Right lung (tissue), 10 donors: Measurements from ENCODE around the gene UGT2A1. TPM values are rescaled to one million over a fixed set of nuclear protein-coding genes. Genes with fewer than 3 reads are reported as not detected.
"Not testable (repeated sequence)": the region's sequence is repeated elsewhere in the genome, so short reads cannot be mapped to it uniquely, and the experiment has no call there.

ENCODE experiments used
- DNase-seq, 2 donors: peaks; one replicate each; pipeline ENCODE4 v3.0.0-alpha.2; 2013
- long read RNA-seq, 8 donors: transcript quantifications; one replicate each; lab custom pipeline, GENCODE V29; 2026
- polyA plus RNA-seq, 5 donors: library from polyadenylated mRNA; unstranded; fragments of 120-200 nt; gene quantifications; one replicate each; pipeline versions ENCODE4 v1.2.1 to v1.2.3, GENCODE V29; 2013; ENCODE audit warnings: inconsistent platforms in 1 of 5, low replicate concordance in 1 of 5; ENCODE audit not compliant: insufficient read length in 5 of 5, insufficient read depth in 1 of 5

UGT2A1 gene
- under 1 TPM in 1 of 5 donors, not detected in 4; 0.12 TPM for polyA plus RNA-seq
- long read RNA-seq, donor 1: 0 reads
- long read RNA-seq, donor 2: 0 reads
- long read RNA-seq, donor 3: 0 reads
- long read RNA-seq, donor 4: 0 reads
- long read RNA-seq, donor 5: 0 reads
- long read RNA-seq, donor 6: 0 reads
- long read RNA-seq, donor 7: 0 reads
- long read RNA-seq, donor 8: 0 reads

DNA sequence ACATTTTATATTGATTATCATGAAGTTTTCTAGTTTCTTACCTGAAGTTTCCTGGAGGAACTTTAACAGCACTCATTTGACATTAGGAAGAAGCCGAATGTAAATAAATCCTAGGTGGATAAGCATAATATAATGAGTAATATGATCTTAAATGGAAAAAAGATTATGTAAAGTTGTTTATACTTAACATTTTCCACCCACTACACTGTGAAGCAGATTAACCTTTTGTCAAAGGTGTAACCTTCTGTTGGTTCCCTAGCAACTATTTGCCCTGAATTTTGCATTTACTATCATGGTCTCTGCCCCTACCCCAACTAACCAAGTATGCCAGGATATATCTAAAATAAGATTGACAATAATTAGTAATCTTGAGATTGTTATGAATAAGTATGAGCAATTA, at the start of gene UGT2A1:
TSS of gene UGT2A1 (minus strand) at position 101 of the 400 bp plus-strand sequence. CDS start 5,603 bp downstream, outside the sequence.
- no peak for DNase-seq

DNA sequence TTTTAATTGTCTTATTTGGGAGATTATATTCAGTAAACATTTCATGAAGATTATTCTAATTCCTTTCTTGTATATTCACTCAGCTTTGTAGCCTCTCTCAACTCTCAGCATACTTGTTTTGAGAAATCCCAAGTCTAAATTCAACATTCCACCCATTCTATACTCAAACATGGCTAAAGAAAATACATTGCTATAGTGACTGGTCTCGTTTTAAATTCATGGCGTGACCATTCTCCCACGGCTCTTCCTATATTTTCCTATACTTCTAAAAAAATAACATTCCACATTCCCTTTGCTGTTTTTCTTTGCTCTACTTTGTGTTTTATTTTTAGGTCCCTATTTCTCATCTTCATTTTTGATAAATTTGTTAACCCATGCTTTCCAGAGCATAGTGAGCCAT, 49.2 kb upstream of the UGT2A1 start:
- DNase-seq: no peak

DNA sequence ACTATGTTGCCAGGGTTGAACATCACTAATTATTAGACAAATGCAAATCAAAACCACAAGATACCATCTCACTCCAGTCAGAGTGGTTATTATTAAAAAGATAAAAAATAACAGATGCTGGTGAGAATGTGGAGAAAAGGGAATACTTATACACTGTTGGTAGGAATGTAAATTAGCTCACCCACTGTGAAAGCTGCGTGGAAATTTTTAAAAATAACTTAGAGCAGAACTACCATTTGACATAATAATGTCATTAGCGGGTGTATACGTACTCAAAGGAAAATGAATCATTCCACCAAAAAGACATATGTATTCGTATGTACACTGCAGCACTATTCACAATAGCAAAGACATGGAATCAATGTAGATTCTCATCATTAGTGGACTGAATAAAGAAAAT, 48.6 kb upstream of the UGT2A1 start:
- no peak for DNase-seq

DNA sequence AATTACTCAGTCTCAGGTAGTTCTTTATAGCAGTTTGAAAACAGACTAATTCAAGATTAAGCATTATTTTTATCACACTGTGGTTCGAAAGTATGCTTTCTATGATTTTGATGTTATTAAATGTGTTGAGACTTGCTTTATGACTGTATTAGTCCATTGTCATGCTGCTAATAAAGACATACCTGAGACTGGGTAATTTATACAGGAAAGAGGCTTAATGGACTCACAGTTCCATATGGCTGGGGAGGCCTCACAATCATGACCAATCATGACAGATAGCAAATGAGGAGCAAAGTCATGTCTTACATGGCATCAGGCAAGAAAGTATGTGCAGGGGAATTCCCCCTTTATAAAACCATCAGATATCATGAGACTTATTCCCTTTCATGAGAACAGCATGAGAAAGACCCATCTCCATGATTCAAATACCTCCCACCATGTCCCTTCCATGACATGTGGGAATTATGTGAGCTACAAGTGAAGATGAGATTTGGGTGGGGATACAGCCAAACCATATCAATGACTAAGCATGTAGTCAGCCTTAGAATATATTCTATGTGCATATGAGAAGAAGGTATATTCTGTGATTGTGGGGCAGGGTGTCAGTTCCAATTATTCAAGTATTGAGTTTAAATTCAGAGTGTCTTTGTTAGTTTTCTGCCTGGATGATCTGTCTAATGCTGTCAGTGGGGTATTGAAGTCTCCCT, 44.6 kb upstream of the UGT2A1 start:
- DNase-seq: no peak

DNA sequence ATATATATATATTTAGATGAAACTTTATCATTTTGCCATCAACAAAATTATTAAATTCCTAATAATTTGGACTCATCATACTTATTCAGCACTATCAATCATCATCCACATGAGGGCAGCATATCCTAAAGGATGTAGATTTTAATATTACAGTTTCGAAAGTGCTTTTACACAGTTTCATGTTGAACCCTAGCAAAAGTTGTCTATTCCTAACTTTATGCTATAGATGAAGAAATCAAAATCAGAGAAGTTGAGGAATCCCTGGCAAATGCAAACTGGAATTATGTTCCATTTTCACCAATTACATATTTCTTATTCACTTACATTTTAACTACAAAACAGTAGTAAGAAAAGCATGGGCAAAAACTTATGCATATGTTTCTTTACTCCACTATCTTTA, 36.6 kb upstream of the UGT2A1 start:
- peak; percentile 57 to 64 for DNase-seq

DNA sequence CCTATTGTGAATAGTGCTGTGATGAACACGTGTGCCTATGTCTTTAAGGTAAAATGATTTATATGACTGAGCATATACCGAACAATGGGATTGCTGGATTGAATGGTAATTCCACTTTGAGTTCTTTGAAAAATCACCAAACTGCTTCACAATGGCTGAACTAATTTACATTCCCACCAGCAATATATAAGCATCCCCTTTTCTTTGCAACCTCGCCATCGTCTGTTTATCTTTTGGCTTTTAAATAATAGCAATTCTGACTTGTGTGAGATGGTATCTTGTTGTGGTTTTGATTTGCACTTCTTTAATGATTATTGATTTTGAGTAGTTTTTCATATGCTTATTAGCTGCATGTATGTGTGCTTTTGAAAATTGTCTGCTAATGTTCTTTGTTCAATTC, 31.8 kb upstream of the UGT2A1 start:
- DNase-seq: no peak

DNA sequence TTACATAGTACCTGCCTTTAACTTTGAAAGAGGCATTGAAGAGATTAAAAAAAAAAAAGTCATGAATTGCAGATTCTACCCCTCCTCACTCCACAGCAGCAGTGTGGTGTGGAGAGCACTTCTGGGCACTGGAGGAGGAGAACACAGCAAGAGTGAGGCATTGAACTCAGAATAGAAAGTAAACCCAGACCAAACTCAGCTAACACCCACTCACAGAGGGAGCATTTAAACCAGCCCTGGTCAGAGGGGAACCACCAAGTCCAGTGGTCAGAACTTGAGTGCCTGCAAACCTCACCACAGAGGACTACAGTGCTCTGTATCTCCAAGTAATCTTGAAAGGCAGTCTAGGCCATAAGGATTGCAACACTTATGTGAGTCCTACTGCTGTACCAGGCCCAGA, 15.6 kb upstream of the UGT2A1 start:
- DNase-seq: no peak

DNA sequence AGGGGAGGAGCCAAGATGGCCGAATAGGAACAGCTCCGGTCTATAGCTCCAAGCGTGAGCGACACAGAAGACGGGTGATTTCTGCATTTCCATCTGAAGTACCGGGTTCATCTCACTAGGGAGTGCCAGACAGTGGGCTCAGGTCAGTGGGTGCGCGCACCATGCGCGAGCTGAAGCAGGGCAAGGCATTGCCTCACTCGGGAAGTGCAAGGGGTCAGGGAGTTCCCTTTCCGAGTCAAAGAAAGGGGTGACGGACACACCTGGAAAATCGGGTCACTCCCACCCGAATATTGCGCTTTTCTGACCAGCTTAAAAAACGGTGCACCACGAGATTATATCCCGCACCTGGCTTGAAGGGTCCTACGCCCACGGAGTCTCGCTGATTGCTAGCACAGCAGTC, 11.0 kb upstream of the UGT2A1 start:
- not testable (repeated sequence) for DNase-seq

DNA sequence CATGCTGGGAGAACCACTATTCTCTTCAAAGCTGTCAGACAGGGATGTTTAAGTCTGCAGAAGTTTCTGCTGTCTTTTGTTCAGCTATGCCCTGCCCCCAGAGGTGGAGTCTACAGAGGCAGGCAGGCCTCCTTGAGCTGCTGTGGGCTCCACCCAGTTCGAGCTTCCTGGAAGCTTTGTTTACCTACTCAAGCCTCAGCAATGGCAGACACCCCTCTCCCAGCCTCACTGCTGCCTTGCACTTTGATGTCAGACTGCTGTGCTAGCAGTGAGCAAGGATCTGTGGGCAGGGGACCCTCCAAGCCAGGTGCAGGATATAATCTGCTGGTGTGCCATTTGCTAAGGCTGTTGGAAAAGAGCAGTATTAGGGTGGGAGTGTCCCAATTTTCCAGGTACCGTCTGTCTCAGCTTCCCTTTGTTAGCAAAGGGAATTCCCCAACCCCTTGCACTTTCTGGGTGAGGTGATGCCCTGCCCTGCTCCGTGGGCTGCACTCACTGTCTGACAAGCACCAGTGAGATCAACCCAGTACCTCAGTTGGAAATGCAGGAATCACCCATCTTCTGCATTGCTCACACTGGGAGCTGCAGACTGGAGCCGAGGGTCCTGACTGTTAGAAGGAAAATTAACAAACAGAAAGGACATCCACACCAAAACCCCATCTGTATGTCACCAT, 8.2 kb upstream of the UGT2A1 start:
- DNase-seq: not testable (repeated sequence)

DNA sequence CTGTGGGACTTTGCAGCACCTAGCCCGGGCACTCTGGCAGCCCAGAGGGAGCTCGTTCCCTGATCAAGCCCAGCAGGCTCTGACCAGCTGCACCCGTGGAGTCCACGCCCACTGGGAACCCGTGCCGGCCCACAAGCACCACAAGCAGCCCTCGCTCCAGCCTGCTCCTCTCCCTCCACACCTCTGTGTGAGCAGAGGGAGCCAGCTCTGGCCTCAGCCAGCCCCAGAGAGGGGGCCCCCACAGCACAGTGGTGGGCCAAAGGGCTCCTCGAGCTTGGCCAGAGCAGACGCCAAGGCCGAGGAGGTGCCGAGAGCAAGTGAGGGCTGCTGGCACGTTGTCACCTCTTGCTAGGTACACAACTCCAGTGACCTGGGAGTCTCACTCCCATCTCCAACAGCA, 5.1 kb upstream of the UGT2A1 start:
- no peak for DNase-seq

DNA sequence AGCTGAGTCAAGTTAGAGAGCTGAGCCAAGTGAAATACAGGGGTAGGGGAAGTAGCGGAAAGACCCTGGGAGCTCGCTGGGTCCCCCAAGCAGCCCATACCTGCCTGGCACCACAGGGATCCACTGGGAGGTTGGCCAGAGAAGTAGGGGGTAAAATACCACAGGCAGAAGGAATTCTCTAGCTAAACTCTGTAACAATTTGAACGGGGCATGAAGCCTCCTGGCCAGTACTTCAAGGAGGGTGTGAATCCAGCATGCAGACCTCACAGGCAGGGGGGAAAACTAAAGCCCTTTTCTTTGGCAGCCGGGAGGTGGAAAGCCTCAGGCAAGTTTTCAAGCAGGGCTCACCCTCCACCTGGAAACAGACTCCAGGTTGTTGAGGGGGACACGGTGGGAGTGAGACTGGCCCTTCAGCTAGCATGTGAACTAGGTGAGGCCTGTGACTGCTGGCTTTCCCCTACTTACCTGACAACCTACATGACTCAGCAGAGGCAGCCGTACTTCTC, 3.7 kb upstream of the UGT2A1 start:
- DNase-seq: no peak

DNA sequence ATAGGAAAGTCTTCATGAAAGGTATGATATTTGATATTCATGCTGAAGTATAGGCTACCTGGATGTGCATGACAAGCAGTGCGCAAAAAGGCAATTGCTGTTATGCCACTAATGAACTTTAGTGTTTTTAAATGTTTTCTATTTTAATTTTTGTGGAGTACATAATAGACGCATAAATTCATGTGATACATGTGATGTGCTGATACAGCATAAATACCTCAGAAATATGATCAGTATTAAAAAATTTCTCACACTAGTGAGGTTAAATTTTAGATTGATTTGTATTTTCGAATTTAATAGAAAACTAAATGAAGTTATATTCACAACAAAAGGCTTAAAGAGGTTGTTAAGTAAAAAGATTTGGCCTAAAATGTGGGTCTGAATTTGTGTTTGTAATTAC, 2.2 kb downstream of the UGT2A1 start:
- no peak for DNase-seq

DNA sequence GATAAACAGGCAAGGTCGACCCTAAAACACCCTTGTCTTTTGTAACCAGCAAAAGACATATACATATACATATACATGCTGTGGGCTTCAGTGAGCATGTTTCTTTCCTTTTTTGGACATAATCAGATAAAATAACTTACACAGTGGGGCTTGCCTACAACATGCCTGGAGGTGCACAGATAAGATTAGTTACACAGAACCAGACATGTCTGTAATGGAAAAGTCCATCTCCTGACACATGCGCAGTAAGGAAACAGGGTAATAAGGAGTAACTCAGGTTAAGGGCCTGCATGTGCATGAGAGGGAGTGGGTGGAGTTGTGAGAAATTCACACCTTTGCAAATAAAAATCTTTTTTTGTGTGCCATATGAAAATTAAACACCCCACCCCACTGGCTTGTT, 3.4 kb downstream of the UGT2A1 start:
- no peak for DNase-seq

DNA sequence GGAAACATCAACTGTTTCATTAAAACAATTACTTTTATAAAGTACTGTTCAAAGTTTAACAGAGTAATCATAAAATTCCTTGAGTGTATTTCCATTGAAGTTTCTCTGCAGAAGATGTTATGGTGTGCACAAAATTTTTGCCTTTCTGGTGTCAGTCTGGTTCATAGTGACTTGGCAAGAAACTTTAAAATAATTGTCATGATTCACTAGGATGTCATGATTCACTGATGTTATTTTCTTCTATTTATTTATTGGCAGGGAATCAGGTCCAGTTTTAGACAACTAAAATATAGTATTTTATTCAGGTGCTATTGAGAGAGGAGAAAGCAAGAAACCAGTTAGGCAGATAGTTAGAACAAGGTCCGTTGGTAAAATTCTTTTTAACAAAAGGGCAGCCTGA, 3.8 kb downstream of the UGT2A1 start:
- DNase-seq: no peak

DNA sequence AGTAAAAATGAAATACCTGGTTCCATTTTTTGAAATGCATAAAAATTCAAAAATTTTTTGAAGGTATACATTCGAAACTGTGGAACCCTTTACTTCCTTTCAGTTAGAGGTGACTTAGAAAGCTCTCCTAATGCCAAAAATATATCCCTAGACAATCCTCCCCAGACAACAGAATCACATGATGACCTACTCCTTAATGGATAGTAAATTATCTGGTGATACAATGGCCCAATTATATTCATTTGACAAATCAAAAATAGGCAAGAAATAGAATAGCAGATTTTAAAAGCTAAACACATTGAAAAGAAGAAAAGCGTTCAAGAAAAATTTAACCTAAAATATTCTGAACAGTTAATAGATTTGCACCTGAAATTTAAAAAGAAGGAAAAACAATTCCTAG, 10.1 kb downstream of the UGT2A1 start:
- no peak for DNase-seq

DNA sequence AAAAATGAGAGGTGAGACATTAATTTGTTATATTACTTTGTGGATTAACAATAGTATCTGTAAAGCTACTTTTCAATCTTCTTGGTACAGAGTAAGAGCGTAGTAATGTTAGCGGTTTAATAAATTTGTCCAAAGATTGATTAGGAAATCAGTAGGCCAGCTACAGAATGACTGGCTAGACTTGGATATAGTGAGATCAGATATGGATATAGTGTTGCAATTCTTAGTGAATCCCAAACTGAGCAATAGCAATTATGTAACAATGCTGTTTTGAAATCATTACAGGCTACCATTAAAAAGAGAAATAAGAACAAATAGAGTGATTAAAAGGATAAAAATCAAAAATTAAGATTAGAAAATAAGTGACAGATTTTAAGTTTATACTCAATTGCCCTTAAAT, 12.8 kb downstream of the UGT2A1 start:
- no peak for DNase-seq

DNA sequence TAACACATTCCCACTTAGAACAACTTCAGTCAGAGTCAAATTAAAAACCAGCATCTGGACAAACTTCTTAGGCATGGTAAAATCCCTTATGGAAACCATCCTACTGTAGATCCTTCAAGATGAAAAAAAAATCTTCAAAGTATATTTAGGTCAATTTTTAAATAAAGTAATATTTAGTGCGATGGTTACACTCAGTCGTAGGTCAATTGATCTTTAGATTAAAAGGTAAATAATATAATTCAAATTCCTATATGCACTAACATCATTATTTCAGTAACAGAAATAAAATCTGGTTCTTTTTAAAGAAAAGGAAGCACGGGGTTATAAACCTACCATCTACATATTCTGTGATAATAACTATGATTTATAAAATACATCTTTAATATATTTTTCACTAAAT, 13.5 kb downstream of the UGT2A1 start, which contains the start of gene UGT2A2:
TSS of gene UGT2A2 (minus strand) at position 101 of the 400 bp plus-strand sequence. CDS start at position 99, 2 bp downstream.
- no peak for DNase-seq

DNA sequence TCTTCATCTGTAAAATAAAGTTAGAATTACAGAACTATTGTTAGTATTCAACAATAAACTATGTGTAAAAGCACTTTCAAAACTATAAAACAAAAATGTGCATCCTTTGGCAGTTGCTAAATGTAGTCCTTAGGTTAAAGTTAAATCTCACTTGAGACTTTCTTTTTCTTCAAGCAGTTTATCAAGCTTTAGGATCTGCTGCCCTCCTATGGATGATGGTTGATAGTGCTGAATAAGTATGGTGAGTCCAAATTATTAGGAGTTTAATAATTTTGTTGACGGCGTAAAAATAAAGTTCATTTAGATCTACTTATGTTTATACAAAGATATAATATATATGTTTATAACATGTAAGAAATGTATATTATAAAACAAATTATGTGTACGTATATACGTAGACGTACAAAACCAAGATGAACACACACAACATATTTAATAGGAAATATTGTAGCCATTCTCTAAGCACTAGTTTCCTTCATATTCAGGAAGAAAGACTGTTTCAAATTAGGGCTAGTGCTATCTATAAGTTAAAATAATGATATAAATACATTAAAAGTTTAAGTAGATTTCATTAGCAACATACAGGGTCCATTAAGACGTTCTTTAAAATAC, 35.9 kb downstream of the UGT2A1 start:
- peak; percentile 17 to 29 for DNase-seq

DNA sequence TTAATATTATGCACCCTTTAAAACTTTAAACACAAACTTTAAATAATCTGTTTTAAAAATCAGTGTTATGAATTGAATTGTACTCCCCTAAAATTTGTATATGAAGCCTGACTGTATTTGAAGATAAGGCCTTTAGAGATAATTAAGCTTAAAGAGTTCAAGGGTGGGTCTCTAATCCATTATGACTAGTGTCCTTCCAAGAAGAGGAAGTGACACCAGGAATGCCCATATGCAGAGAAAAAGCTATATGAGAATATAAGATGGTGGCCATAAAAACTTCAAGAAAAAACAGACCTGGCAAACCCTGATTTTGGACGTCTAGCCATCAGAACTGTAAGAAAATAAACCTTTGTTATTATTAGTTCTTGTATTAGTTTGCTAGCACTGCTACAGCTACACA, 42.6 kb downstream of the UGT2A1 start:
- DNase-seq: no peak

DNA sequence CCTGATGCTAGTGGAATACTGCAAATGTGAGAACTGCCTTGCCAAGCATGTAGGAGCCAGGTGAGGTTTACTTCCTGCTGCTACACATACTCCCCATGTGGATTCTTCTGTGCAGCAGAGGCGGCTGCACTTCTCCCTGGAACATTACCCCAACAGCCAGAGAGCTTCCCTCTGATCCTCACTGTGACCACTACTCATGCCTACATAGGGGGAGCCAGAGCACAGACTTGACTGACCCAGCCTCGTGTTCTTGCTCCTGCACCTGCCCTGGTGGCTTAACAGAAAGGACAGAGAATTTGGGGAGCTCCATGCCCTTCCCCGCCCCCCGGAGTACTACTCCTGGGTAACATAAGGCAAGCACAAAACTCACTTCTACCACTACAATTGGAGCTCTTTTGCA, 52.0 kb downstream of the UGT2A1 start:
- DNase-seq: no peak

DNA sequence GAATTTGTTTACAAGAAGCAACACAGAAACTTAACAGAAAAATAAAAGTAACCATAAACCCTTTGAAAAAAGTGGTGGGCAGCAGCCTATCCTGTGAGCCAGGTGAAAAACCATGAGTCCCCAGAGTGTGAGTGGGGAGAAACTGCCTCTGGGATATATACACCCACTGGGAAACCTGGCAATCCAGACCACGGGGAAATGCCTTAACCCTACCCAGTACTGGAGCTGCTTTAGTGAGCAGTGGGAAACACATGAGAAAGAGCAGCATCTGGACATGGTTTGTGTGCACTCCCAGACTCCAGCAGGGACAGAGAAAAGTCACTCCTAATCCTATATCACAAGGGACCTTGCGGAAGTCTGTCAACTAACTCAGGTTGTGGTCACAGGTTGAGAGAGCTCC, 53.0 kb downstream of the UGT2A1 start:
- no peak for DNase-seq

DNA sequence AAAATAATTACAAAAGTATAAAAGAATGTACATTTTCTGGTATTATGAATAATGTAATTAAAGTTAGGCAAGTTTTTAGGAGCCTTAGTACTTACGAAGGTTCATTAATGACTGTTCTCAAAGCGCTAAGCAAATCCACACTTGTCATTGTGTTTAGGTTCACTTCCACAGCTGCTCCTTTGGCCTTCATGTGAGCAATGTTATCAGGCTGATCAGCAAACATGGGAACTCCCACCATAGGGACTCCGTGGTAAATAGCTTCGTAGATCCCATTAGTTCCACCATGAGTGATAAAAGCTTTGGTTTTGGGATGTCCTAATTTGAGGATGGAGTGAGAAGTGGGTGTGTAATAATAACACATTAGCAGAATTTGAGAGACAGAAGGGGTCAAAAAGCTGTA, 58.7 kb downstream of the UGT2A1 start:
- DNase-seq: no peak
